Spleen (tissue), 7 donors: ENCODE measurements around the gene PA2G4.

Experiments used
- CTCF ChIP-seq, 11 experiments: fragments of 200-600 bp in 7 of 11; fragments of 450-650 bp in 4 of 11; sonication (generic) in 4 of 11; IDR thresholded peaks in 8 of 11; conservative IDR thresholded peaks in 3 of 11; 1 replicate in 7 of 11; 2 replicates in 4 of 11; pipeline versions ENCODE4 v1.4.0 to v1.8.0; 2016 to 2021; ENCODE audit warnings: antibody characterized with exemption in 11 of 11, inconsistent platforms in 4 of 11, mild to moderate bottlenecking in 1 of 11
- POLR2AphosphoS5 ChIP-seq, 3 donors: sonication (generic); formaldehyde crosslinking; IDR thresholded peaks; one replicate each; pipeline ENCODE4 v1.5.1; 2017; ENCODE audit warnings: antibody characterized with exemption in 3 of 3
- donor health status: DM: no; HTN: no; CAD: no; lungs with moderate emphysema.
- donor health status: DM: no; HTN: no; CAD: no.
- donor health status: DM: no; HTN: no; CAD: no.

GRCh38 chr12:56127485-56127887, 23.1 kb downstream of the PA2G4 start:
- no peak for TF ChIP-seq CTCF (IDR thresholded peaks at IDR 0.05 in 8 of 11, conservative IDR thresholded peaks at IDR 0.05 in 3 of 11)
- no peak for TF ChIP-seq POLR2AphosphoS5 (IDR thresholded peaks at IDR 0.05)
